ENCODE measurements around the gene MRPL3.
"Not testable (repeated sequence)": the region's sequence is repeated elsewhere in the genome, so short reads cannot be mapped to it uniquely, and the experiment has no call there.

The MRPL3 gene

GRCh38 chr3:131494706-131495105 is 8.1 kb downstream of the MRPL3 start:
- no peak for DNase-seq (ENCODE audit: low read depth in 3 of 3)

- no peak for DNase-seq (ENCODE audit: low read depth in 3 of 3)
These were observed 11.0 kb downstream of the MRPL3 start for GRCh38 chr3:131491775-131492174.

GRCh38 chr3:131491084-131491483 is 11.7 kb downstream of the MRPL3 start:
- no peak for DNase-seq (ENCODE audit: low read depth in 3 of 3)

- not testable (repeated sequence) for DNase-seq (ENCODE audit: low read depth in 3 of 3)
These were observed 16.2 kb downstream of the MRPL3 start for GRCh38 chr3:131486545-131486944.

- no peak for DNase-seq (ENCODE audit: low read depth in 3 of 3)
These were observed 17.7 kb downstream of the MRPL3 start for GRCh38 chr3:131485119-131485518.

- no peak for DNase-seq (ENCODE audit: low read depth in 3 of 3)
These were observed 18.2 kb downstream of the MRPL3 start for GRCh38 chr3:131484496-131485111.

GRCh38 chr3:131480116-131480515 is 22.7 kb downstream of the MRPL3 start:
- no peak for DNase-seq (ENCODE audit: low read depth in 3 of 3)

GRCh38 chr3:131477813-131478212 is 25.0 kb downstream of the MRPL3 start:
- DNase-seq (ENCODE audit: low read depth in 3 of 3): no peak

GRCh38 chr3:131474115-131474514 is 28.7 kb downstream of the MRPL3 start:
- DNase-seq (ENCODE audit: low read depth in 3 of 3): no peak

GRCh38 chr3:131470377-131470776 is 32.4 kb downstream of the MRPL3 start:
- DNase-seq (ENCODE audit: low read depth in 3 of 3): peak in 1 of 3 experiments; percentile 7

GRCh38 chr3:131458653-131459052 is 44.1 kb downstream of the MRPL3 start:
- no peak for DNase-seq (ENCODE audit: low read depth in 3 of 3)

GRCh38 chr3:131457220-131457619 is 45.6 kb downstream of the MRPL3 start:
- no peak for DNase-seq (ENCODE audit: low read depth in 3 of 3)

GRCh38 chr3:131454501-131454900 is 48.3 kb downstream of the MRPL3 start:
- no peak for DNase-seq (ENCODE audit: low read depth in 3 of 3)

GRCh38 chr3:131453533-131453932 is 49.2 kb downstream of the MRPL3 start:
- DNase-seq (ENCODE audit: low read depth in 3 of 3): no peak

GRCh38 chr3:131447349-131447748 is 55.4 kb downstream of the MRPL3 start:
- DNase-seq (ENCODE audit: low read depth in 3 of 3): no peak

- DNase-seq (ENCODE audit: low read depth in 3 of 3): no peak
These were observed 58.6 kb downstream of the MRPL3 start for GRCh38 chr3:131444180-131444579.

GRCh38 chr3:131439084-131439483 is 63.7 kb downstream of the MRPL3 start:
- DNase-seq (ENCODE audit: low read depth in 3 of 3): no peak

- DNase-seq (ENCODE audit: low read depth in 3 of 3): no peak
These were observed 67.8 kb downstream of the MRPL3 start for GRCh38 chr3:131435000-131435399.

GRCh38 chr3:131432441-131432840 is 70.3 kb downstream of the MRPL3 start:
- DNase-seq (ENCODE audit: low read depth in 3 of 3): no peak

- no peak for DNase-seq (ENCODE audit: low read depth in 3 of 3)
These were observed 71.0 kb downstream of the MRPL3 start for GRCh38 chr3:131431754-131432153.

- no peak for DNase-seq (ENCODE audit: low read depth in 3 of 3)
These were observed 75.5 kb downstream of the MRPL3 start for GRCh38 chr3:131427226-131427625.

GRCh38 chr3:131421957-131422498 is 80.7 kb downstream of the MRPL3 start:
- no peak for DNase-seq (ENCODE audit: low read depth in 3 of 3)

- DNase-seq (ENCODE audit: low read depth in 3 of 3): no peak
These were observed 81.5 kb downstream of the MRPL3 start for GRCh38 chr3:131421301-131421700.

GRCh38 chr3:131417751-131418150 is 85.0 kb downstream of the MRPL3 start:
- DNase-seq (ENCODE audit: low read depth in 3 of 3): no peak
